ENCODE results near the gene KLHL36. TPM values are rescaled to one million over a fixed set of nuclear protein-coding genes. Genes with fewer than 3 reads are reported as not detected.

KLHL36 gene
- total RNA-seq, 1 donor from 2014 or later = 26.2 TPM

DNA sequence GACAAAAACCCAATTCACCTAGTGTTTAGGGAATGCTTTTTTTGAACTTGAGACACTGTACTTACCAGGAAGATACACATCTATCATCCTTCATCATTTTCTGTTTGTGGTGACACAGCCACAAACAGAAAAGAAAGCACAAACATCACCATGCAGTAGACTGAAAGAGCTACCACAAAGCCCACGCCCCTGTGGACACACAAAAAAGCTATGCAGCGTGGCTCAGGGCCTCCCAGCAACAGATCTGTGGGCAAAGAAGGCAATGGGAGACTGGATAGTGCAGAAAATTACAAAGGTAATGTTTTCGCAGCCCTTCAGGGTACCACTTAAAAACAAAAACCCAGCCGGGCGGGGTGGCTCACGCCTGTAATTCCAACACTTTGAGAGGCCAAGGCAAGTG lies 40.0 kb upstream of the KLHL36 start:
- H3K4me1 Mint-ChIP-seq = peaks cover 72% of the 10 kb centered on the region
- TF ChIP-seq, protein P1, sequence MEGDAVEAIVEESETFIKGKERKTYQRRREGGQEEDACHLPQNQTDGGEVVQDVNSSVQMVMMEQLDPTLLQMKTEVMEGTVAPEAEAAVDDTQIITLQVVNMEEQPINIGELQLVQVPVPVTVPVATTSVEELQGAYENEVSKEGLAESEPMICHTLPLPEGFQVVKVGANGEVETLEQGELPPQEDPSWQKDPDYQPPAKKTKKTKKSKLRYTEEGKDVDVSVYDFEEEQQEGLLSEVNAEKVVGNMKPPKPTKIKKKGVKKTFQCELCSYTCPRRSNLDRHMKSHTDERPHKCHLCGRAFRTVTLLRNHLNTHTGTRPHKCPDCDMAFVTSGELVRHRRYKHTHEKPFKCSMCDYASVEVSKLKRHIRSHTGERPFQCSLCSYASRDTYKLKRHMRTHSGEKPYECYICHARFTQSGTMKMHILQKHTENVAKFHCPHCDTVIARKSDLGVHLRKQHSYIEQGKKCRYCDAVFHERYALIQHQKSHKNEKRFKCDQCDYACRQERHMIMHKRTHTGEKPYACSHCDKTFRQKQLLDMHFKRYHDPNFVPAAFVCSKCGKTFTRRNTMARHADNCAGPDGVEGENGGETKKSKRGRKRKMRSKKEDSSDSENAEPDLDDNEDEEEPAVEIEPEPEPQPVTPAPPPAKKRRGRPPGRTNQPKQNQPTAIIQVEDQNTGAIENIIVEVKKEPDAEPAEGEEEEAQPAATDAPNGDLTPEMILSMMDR (conservative IDR thresholded peaks at IDR 0.05) = no peak
- no peaks in the 10 kb centered on the region for H3K27me3 Mint-ChIP-seq (ENCODE audit: low read depth)
- H3K4me3 Mint-ChIP-seq = peak overlapping the region; percentile 1
- no peaks in the 10 kb centered on the region for H3K9me3 Mint-ChIP-seq
- H3K36me3 Mint-ChIP-seq (ENCODE audit: low read depth) = peaks cover 17% of the 10 kb centered on the region
- no peak for DNase-seq (ENCODE audit: low read depth, low spot score)
- peak overlapping the region; percentile 22 for H3K27ac Mint-ChIP-seq (ENCODE audit: unreplicated experiment)

DNA sequence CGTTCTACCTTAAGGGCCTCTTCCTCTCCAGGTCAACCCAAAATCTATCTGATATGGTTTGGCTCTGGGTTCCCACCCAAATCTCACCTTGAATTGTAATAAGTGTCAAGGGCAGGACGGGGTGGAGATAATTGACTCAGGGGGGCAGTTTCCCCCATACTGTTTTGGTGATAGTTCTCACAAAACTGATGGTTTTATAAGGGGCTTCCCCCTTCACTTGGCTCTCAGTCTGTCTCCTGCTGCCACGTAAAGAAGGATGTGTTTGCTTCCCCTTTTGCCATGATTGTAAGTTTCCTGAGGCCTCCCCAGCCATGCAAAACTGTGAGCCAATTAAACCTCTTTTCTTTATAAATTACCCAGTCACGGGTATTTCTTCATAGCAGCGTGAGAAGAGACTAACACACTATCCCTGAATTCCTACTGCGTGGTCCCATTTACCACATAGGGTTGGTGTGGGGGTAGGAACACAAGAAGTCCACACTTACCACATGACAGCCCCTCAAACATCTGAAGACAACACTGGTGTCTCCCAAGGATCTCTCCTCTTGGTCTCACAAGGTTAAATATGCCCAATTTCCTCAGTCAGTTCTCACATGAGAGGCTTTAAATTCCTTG lies 38.6 kb upstream of the KLHL36 start:
- Mint-ChIP-seq H3K4me3 (no peak overlapping the region), H3K36me3 (ENCODE audit: low read depth) (peaks cover 19% of the 10 kb centered on the region)
- TF ChIP-seq, protein P1 (conservative IDR thresholded peaks at IDR 0.05) = no peak

DNA sequence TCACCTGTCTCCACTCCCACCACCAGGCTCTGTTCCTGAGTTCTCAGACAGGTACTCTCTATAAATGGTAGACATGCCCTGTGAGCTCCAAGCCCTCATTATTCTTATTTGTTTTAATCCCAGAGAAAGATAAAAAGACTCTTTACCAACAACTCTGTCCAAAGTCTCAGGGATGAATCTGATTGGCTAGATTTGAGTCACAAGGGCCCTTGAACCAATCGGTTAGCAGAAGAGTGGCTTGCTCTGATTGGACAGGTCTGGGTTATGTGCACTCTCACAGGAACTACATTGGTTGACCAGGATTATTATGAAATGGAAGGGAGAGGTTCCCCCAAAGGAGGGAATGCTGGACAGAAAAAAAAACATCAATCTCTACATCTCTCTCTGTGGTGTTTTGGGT lies 37.9 kb upstream of the KLHL36 start:
- DNase-seq (ENCODE audit: low read depth, low spot score) = no peak
- Mint-ChIP-seq H3K4me1 (peaks cover 72% of the 10 kb centered on the region), H3K36me3 (ENCODE audit: low read depth) (peaks cover 18% of the 10 kb centered on the region), H3K27me3 (ENCODE audit: low read depth) (no peaks in the 10 kb centered on the region), H3K27ac (ENCODE audit: unreplicated experiment) (no peak overlapping the region), H3K9me3 (no peaks in the 10 kb centered on the region), H3K4me3 (no peak overlapping the region)
- TF ChIP-seq, protein P1 (conservative IDR thresholded peaks at IDR 0.05) = no peak

More for the DNA sequence above, 38.6 kb upstream of the KLHL36 start:
- H3K27me3 Mint-ChIP-seq (ENCODE audit: low read depth) = no peaks in the 10 kb centered on the region
- no peak for DNase-seq (ENCODE audit: low read depth, low spot score)
- H3K9me3 Mint-ChIP-seq = no peaks in the 10 kb centered on the region
- H3K4me1 Mint-ChIP-seq = peaks cover 72% of the 10 kb centered on the region
- H3K27ac Mint-ChIP-seq (ENCODE audit: unreplicated experiment) = no peak overlapping the region

DNA sequence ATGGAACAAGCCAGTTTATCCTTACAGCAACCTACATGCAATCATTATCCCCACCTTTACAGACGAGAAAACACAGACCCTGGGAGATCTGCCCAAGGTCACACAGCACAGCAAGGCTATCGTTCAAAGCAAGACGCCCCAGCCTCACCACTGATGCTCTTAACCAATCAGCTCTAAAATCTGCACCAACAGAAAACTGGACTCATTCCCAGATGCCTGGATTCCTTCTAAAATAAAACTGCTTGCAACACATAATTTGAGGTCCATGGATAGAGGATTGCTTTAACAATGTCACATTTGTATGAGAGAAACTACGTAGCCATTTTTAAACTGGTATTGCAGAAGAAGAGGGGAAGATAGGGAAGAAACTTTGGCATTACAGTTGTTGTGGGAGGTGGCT lies 37.3 kb upstream of the KLHL36 start:
- peak overlapping the region; percentile 25 for H3K27ac Mint-ChIP-seq (ENCODE audit: unreplicated experiment)
- no peak for DNase-seq (ENCODE audit: low read depth, low spot score)
- no peaks in the 10 kb centered on the region for H3K9me3 Mint-ChIP-seq
- peaks cover 17% of the 10 kb centered on the region for H3K36me3 Mint-ChIP-seq (ENCODE audit: low read depth)
- H3K27me3 Mint-ChIP-seq (ENCODE audit: low read depth) = no peaks in the 10 kb centered on the region
- peaks cover 72% of the 10 kb centered on the region for H3K4me1 Mint-ChIP-seq
- H3K4me3 Mint-ChIP-seq = peak overlapping the region; percentile 28
- TF ChIP-seq, protein P1 (conservative IDR thresholded peaks at IDR 0.05) = no peak

DNA sequence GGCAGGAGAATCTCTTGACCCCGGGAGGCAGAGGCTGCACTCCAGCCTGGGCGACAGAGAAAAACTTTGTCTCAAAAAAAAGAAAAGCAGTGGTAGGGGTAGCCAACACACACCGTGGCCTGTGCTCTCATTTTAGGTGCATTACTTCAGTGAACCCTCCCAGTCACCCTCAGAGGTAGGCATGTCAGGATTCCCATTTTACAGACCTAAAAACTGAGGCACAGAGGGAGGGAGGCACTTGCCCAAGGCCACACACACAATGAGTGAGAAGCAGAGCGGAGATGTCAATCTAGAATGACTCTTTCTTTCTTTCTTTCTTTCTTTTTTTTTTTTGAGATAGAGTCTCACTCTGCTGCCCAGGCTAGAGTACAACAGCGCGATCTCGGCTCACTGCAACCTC lies 35.6 kb upstream of the KLHL36 start:
- H3K27ac Mint-ChIP-seq (ENCODE audit: unreplicated experiment) = no peak overlapping the region
- TF ChIP-seq, protein P1 (conservative IDR thresholded peaks at IDR 0.05) = no peak
- peaks cover 15% of the 10 kb centered on the region for H3K36me3 Mint-ChIP-seq (ENCODE audit: low read depth)
- peaks cover 69% of the 10 kb centered on the region for H3K4me1 Mint-ChIP-seq
- no peaks in the 10 kb centered on the region for H3K9me3 Mint-ChIP-seq
- DNase-seq (ENCODE audit: low read depth, low spot score) = no peak
- H3K27me3 Mint-ChIP-seq (ENCODE audit: low read depth) = no peaks in the 10 kb centered on the region
- H3K4me3 Mint-ChIP-seq = no peak overlapping the region

All from neural crest cell (in vitro differentiated cells).